ENCODE measurements around the gene USP13.

Gene USP13

GRCh38 chr3:179796421-179796820 is 143.6 kb downstream of the USP13 start:
- no peak for DNase-seq (ENCODE audit: insufficient read length, low spot score)
- peak; percentile 62 for FAIRE-seq

GRCh38 chr3:179797192-179797591 is 144.4 kb downstream of the USP13 start:
- FAIRE-seq (peak; percentile 72), DNase-seq (ENCODE audit: insufficient read length, low spot score) (no peak)
- TF ChIP-seq POLR2A (IDR thresholded peaks at IDR 0.05; ENCODE audit: low read depth, low read length), result no peak

More at GRCh38 chr3:179796421-179796820, 143.6 kb downstream of the USP13 start:
- TF ChIP-seq POLR2A (IDR thresholded peaks at IDR 0.05; ENCODE audit: low read depth, low read length), result no peak

GRCh38 chr3:179801263-179801662 is 148.4 kb downstream of the USP13 start:
- no peak for TF ChIP-seq POLR2A (IDR thresholded peaks at IDR 0.05; ENCODE audit: low read depth, low read length)
- DNase-seq (ENCODE audit: insufficient read length, low spot score) (no peak), FAIRE-seq (peak; percentile 78)

DNA sequence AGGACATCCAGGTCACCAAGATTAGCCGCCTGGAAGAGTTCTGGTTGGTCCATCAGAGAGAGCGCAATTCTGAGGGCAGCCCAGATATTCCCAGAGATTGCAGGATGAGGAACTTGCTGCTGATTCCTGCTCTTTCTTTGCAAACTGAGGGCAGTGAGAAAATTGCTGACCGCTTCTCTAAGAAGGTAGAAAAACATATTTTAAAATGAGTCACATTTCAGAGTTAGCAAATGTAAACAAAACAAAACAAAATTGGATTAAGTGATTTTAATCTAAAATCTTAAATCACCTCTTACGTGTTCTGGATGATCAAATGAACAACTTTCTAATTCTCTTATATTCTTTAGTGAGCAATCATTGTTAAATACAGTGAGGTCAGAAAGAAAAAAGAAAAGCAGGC is 149.0 kb downstream of the USP13 start:
- FAIRE-seq (no peak), DNase-seq (ENCODE audit: insufficient read length, low spot score) (no peak)
- no peak for TF ChIP-seq POLR2A (IDR thresholded peaks at IDR 0.05; ENCODE audit: low read depth, low read length)

DNA sequence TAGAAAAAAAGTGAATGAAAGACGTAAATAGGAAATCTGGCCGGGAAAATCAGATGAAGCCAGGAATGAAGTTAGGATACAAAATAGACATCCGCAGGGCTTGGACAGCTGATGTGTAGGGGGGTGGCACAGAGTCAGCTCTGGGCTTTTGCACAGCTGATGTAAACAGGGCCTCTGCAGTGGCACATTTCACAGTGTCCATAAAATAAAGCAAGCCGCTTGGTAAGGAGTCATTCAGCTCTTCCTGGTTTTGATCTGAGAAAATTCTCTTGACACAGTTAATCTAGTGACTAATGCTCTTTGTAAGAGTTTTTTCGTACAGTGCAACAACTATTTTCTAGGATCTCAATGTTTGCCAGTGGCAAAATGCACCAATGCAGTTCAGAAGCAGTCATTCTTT is 153.3 kb downstream of the USP13 start:
- FAIRE-seq (peak; percentile 94), DNase-seq (ENCODE audit: insufficient read length, low spot score) (no peak)
- no peak for TF ChIP-seq POLR2A (IDR thresholded peaks at IDR 0.05; ENCODE audit: low read depth, low read length)

DNA sequence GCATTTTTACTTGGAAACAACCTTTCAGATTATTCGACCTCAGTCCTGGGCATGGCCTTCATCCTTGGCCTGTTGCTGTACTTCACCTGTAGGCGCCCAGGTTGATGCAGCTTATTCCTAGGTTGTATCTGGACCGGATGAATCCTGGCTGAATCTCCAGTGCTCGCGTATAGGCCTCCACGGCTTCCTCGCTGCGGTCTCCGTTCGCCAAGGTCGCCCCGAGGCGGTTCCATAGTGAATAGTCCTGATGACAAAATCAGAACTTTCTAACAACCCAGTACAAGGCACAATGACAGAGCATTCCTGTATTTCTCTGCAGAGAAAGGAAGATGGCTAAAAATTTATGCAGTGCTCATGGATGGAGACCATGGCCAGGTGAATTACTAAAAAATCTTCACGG is 154.7 kb downstream of the USP13 start:
- DNase-seq (ENCODE audit: insufficient read length, low spot score) (no peak), FAIRE-seq (no peak)
- TF ChIP-seq POLR2A (IDR thresholded peaks at IDR 0.05; ENCODE audit: low read depth, low read length), result no peak

DNA sequence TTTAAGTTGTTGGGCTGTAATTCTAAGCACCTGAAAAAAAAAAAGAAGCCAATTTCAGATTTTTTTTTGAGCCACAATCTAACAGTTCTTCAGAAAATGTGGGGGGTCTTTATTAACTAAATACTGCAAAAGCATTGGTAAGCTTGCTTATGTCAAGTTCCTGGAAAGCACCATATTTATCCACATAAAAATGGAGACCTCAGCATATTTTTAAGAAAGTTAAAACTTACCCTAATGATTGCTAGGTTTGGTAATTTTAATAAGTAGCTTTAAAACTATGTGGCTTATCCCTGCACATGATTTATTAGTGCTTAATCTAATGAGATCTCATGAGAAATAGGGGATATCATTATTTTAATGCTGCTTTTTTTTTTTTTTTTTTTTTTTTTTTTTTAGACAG is 156.8 kb downstream of the USP13 start:
- FAIRE-seq, result no peak
- DNase-seq (ENCODE audit: insufficient read length, low spot score), result no peak
- TF ChIP-seq POLR2A (IDR thresholded peaks at IDR 0.05; ENCODE audit: low read depth, low read length), result no peak

GRCh38 chr3:179811321-179812095 is 158.7 kb downstream of the USP13 start:
- TF ChIP-seq POLR2A (IDR thresholded peaks at IDR 0.05; ENCODE audit: low read depth, low read length), result no peak
- FAIRE-seq, result peak; percentile 100
- peak; percentile 46 for DNase-seq (ENCODE audit: insufficient read length, low spot score)

GRCh38 chr3:179812096-179812382 is 159.2 kb downstream of the USP13 start:
- DNase-seq (ENCODE audit: insufficient read length, low spot score) (no peak), FAIRE-seq (no peak)
- TF ChIP-seq POLR2A (IDR thresholded peaks at IDR 0.05; ENCODE audit: low read depth, low read length), result no peak

DNA sequence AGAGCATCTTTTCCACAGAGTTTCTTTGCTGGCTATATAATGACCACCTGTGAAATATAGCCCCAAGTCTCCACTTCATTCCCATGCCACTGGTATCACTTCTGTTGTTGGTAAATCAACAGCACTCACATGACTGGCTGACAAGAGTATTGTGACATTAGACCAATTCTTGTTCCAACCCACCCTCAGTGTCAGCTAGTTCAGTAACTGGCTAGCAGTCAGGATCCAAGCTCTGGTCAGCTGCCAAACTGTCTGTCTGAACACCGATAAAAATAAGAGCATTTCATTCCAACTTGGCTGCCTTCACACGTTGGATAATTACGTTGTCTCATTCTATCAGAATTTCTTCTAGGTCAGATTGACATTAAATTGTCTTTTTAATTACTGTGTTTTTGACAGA is 166.5 kb downstream of the USP13 start:
- DNase-seq (ENCODE audit: insufficient read length, low spot score) (no peak), FAIRE-seq (peak; percentile 64)
- no peak for TF ChIP-seq POLR2A (IDR thresholded peaks at IDR 0.05; ENCODE audit: low read depth, low read length)

- peak; percentile 53 for FAIRE-seq
These were observed 169.5 kb downstream of the USP13 start for GRCh38 chr3:179822296-179822695.

DNA sequence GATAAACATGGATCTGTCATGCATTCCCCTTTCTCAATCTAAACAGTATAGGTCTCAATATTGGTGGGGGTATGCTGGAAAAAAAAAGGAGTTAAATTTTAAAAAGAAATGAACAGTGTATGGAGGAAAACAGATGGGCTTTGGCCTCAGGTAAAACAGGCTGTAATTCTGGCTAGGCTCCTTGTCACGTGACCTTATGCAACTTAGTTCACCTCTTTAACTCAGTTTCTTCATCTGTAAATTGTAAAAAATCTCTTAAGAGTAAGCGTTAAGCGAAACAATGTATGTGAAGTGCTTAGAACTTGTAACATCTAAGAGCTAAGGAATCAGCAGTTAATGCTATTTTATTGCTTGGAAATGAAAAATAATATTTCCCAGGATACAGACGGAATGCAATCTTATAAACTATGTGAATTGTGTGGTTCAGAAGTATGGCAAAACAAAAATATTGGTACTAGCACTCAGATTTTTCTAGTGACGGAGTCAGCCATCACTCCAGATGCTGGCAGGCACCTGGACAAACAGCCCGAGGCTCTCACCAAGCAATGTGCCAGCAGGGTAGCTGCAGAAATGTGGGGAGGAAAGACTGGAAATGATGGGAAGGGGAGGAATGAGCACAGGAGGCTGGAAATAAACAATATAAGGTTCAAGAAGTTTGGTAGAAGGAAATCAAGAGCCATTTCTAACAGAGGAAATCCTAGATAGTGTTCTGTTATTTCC is 172.8 kb downstream of the USP13 start:
- no peak for FAIRE-seq
- TF ChIP-seq POLR2A (IDR thresholded peaks at IDR 0.05; ENCODE audit: low read depth, low read length), result no peak
- DNase-seq (ENCODE audit: insufficient read length, low spot score), result no peak

More at GRCh38 chr3:179822296-179822695, 169.5 kb downstream of the USP13 start:
- DNase-seq (ENCODE audit: insufficient read length, low spot score), result no peak
- TF ChIP-seq POLR2A (IDR thresholded peaks at IDR 0.05; ENCODE audit: low read depth, low read length), result no peak

DNA sequence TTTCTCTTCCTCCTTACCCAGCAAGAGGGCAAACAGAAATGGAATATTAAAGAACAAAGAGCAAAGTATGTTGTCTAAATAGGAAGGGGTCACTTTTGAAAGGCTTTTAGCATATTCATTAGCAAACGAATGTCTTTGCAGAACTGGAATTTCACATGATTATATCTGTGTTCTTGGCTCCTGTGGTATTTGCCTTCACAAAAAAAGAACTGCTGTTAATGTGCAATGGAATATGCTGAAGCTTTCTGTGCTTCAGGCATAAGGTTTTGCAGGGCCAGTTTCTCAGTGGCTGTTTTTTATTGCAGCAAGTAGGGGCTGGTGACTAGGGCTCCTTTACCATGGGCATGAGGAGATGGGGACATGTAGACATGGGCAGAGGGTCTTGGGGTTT is 173.4 kb downstream of the USP13 start:
- FAIRE-seq, result peak; percentile 48
- TF ChIP-seq POLR2A (IDR thresholded peaks at IDR 0.05; ENCODE audit: low read depth, low read length), result no peak
- DNase-seq (ENCODE audit: insufficient read length, low spot score), result no peak

- no peak for TF ChIP-seq POLR2A (IDR thresholded peaks at IDR 0.05; ENCODE audit: low read depth, low read length)
- FAIRE-seq, result no peak
- no peak for DNase-seq (ENCODE audit: insufficient read length, low spot score)
These were observed 175.9 kb downstream of the USP13 start for GRCh38 chr3:179828738-179829137.

- no peak for FAIRE-seq
- DNase-seq (ENCODE audit: insufficient read length, low spot score), result no peak
- TF ChIP-seq POLR2A (IDR thresholded peaks at IDR 0.05; ENCODE audit: low read depth, low read length), result no peak
These were observed 176.6 kb downstream of the USP13 start for GRCh38 chr3:179829401-179829800.
